HG03103 (cell line): Measurements from ENCODE around the gene A4GALT.
"Not testable (repeated sequence)": the region's sequence is repeated elsewhere in the genome, so short reads cannot be mapped to it uniquely, and the experiment has no call there.

Experiments
- ATAC-seq: cut with Tn5 transposase; IDR thresholded peaks from one replicate; pipeline ENCODE4 v1.9.1; 2021; ENCODE audit warnings: low read depth; ENCODE audit not compliant: unreplicated experiment

A4GALT gene

GRCh38 chr22:42742940-42743339 is 22.3 kb upstream of the A4GALT start:
- no peak for ATAC-seq

DNA sequence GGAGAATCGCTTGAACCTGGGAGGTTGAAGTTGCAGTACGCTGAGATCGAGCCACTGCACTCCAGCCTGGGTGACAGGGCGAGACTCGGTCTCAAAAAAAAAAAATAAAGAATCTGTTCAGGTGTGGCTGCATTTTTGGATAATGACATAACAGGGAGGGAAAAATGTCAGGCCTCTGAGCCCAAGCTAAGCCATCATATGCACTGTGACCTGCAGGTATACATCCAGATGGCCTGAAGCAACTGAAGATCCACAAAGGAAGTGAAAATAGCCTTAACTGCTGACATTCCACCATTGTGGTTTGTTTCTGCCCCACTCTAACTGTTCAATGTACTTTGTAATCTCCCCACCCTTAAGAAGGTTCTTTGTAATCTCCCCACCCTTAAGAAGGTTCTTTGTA is 19.6 kb upstream of the A4GALT start:
- not testable (repeated sequence) for ATAC-seq

- no peak for ATAC-seq
Measured at GRCh38 chr22:42734406-42734805, 13.7 kb upstream of the A4GALT start.

DNA sequence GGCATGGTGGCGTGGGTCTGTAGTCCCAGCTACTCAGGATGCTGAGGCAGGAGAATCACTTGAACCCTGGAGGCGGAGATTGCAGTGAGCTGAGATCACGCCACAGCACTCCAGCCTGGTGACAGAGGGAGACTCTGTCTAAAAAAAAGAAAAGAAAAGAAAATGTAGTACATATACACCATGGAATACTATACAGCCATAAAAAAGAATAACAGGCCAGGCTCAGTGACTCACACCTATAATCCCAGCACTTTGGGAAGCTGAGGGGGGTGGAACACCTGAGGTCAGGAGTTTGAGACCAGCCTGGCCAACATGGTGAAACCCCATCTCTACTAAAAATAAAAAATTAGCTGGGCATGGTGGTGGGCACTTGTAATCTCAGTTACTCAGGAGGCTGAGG is 12.7 kb upstream of the A4GALT start:
- not testable (repeated sequence) for ATAC-seq

DNA sequence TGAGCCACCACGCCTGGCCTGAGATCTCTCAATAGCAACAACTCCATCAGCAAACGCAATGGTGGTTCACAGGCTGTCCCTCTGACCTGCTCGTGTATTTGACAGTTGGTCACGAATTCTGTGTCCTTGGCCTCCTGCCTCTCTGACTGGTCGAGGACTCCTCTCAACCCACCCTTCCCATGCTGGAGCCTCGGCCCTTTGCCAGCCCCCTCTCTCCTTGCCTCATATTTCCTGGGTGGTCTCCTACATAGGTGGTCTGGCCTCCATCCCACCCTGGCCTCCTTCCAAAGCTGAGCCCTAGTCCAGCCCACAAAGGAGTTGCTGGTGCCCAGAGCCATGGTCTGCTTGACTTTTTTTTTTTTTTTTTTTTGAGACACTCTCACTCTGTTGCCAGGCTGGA is 11.4 kb upstream of the A4GALT start:
- no peak for ATAC-seq

GRCh38 chr22:42726811-42727210 is 6.1 kb upstream of the A4GALT start:
- no peak for ATAC-seq

- no peak for ATAC-seq
Measured at GRCh38 chr22:42725606-42726355, 5.1 kb upstream of the A4GALT start.

DNA sequence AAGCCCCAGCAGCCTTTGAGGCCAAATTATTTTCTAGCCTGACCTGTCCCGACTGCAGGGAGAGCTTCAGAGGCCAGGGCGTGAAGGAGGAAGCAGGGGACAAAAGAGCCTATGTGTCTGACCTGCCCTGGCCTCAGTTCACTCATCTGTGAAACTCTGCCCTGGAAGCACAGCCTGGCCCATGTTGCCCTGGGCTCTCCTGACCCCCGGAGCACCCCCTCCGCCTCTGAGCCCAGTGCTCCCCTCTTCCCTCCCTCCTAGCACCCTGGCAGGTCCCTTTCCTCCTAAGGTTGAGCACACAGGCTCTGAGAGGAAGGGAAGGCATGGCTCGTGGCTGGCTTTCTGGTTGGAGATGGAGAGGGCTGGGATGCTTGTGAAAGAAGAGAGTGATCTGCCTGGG is 3.4 kb upstream of the A4GALT start:
- no peak for ATAC-seq

DNA sequence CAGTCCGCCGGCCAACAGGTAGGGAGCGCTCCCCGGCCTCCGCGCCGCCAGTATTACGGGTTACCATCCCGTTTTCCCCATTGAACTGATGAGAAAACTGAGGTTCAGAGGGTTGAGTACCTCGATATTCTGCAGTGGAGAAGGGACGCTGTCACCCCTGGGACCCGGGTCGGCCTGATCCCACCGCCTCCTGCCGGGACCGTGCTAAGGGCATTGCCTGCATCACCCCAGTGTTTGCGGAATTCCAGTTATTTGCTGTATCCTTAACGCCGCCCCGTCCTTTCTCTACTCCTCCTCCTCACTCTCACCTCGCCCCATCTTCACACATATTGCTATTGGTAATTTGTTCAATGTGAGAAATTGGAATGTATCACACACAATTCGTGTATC is 370 bp upstream of the A4GALT start:
- ATAC-seq = no peak

DNA sequence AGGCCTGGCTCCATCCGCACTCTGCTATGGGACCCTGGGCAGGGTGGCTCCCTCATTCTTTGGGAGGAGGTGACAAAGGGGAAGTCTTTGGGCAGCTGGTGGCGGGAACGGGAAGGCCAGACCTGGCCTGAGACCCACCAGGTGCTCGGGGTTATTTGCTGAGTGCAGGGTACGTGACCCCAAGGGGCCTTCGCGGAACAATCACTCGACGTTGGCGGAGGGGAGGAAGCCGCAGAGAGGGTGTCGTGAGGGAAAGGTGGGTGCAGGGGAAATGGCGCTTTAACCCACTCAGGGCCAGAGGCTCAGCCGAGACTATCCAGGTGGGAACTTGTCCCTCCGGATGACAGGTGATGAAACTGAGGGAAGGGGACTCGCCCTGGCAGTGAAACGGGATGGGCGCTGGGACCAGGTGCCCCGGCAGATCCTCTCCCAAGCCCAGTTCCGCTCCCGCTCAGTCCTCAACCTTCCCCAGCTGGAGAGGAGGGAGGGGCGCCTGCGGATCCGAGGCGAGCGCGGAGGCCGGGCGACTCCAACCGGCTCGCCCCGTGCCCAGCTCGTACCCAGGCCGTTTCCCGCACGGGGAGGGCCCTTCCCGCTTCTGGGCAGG is 911 bp downstream of the A4GALT start:
- no peak for ATAC-seq

GRCh38 chr22:42719133-42719532 is 1.5 kb downstream of the A4GALT start:
- no peak for ATAC-seq

GRCh38 chr22:42717197-42717928 is 3.3 kb downstream of the A4GALT start:
- ATAC-seq = no peak

DNA sequence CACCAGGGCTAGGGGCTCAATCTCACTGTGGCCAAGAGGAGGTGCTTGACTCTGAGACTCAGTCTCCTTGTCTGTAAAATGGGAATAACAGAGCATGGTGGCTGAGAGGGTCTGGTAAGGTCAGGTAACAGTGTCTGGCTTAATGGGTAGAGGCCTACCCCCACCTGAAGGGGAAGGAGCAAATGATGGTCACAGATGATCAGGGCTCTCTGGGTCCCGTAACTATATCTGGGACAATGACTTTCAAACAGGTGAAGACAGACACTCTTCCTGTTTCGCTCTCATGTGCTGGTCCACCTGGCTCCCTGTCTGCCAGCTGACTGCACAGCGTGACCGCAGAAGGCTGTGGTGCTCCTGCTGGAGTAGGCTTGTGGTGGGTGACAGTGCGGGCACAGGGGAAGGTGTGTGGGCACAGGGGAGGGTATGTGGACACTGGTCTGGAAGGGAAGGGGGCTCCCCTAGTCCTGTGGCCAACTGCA is 4.0 kb downstream of the A4GALT start:
- peak; percentile 42 for ATAC-seq

GRCh38 chr22:42716221-42716620 is 4.4 kb downstream of the A4GALT start:
- peak; percentile 3 for ATAC-seq

- ATAC-seq = no peak
Measured at GRCh38 chr22:42714768-42715390, 5.8 kb downstream of the A4GALT start.

DNA sequence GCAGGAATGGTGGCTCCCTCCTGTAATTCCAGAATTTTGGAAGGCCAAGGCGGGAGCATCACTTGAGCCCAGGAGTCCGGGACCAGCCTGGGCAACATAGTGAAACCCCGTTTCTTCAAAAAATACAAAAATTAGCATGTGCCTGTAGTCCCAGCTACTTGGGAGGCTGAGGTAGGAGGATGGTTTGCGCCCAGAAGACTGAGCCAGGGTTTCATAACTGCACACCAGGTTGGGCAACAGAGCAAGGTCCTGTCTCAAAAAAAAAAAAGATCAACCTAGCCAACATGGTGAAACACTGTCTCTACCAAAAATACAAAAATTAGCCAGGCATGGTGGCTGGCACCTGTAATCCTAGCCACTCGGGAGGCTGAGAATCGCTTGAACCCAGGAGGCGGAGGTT is 6.4 kb downstream of the A4GALT start:
- no peak for ATAC-seq

DNA sequence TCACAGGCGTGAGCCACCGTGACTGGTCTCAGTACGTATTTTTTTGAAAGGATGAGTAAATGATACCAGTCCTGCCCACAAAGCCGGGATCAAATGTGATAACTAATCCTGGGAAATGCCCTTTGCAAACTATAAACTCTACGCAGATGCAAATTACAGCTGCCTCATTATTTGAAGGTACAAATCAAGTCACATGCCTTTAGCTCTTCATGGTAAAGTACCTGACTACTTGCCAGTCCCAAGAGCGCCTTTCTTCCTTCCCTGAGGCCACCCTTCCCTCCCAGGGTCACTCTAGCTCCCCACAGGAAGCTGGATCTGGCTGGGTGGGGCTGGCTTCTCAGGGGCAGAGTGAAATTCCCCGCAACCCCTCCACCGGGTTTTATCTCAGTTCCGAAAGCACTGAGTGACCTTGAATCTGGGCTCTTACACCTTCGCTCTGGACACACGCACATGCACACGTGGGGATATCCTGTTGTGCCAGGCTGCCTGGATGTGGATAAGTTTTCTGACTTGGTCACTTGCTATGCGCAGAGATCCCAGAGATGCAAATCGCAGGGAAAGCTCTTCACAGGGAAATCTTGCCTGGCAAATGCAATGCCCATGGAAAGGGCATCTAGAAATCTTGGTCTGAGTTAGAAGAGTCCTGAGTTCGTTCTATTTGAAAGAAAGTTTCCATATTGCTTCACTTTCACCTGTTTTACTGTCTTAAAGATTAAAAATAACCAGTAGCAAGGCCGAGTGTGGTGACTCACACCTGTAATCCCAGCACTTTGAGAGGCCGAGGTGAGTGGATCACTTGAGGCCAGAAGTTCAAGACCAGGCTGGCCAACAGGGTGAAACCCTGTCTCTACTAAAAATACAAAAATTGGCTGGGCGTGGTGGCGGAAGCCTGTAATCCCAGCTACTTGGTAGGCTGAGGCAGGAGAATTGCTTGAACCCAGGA is 8.5 kb downstream of the A4GALT start:
- no peak for ATAC-seq

- no peak for ATAC-seq
Measured at GRCh38 chr22:42711281-42711731, 9.4 kb downstream of the A4GALT start.

GRCh38 chr22:42708417-42708816 is 12.3 kb downstream of the A4GALT start:
- ATAC-seq = no peak

DNA sequence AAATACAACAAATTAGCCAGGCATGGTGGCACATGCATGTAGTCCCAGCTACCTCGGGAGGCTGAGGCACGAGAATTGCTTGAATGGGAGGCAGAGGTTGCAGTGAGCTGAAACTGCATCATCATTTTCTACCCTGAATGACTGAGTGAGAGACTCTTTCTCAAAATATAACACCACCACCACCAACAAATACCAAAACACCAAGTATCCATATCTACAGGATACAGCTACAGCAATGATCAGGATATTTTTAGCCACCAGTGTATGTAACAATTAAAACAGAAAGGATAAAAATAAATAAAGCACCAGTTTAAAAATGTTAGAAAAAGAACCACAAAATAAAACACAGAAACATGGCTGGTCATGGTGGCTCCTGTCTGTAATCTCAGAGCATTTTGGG is 13.2 kb downstream of the A4GALT start:
- ATAC-seq = no peak
